RWPE2 (cell line): Measurements from ENCODE around the gene RHOJ.
"Not testable (repeated sequence)": the region's sequence is repeated elsewhere in the genome, so short reads cannot be mapped to it uniquely, and the experiment has no call there.

Experiments used
- ATAC-seq: fragments of 200-7000 bp; cut with Tn5 transposase; 3 replicates; pipeline ENCODE4 v1.9.1; 2021; ENCODE audit warnings: low read depth
- DNase-seq: peaks from one replicate; pipeline ENCODE4 v3.0.0-alpha.2; 2020; ENCODE audit warnings: low spot score
- H3K27ac ChIP-seq: fragments of 450-650 bp; 2 replicates; pipeline ENCODE4 v1.5.1; 2017; ENCODE audit warnings: mild to moderate bottlenecking; ENCODE audit not compliant: poor library complexity, severe bottlenecking
- H3K27me3 ChIP-seq: fragments of 250-450 bp; sonication (Bioruptor Pico); 2 replicates; pipeline ENCODE4 v1.5.1; 2021; ENCODE audit warnings: mild to moderate bottlenecking, moderate library complexity; ENCODE audit not compliant: insufficient read depth, poor library complexity, severe bottlenecking
- H3K36me3 ChIP-seq: fragments of 250-450 bp; sonication (Bioruptor Pico); 2 replicates; pipeline ENCODE4 v1.5.1; 2020; ENCODE audit warnings: low read depth, mild to moderate bottlenecking, moderate library complexity
- H3K4me1 ChIP-seq: fragments of 250-450 bp; sonication (Bioruptor Pico); 2 replicates; pipeline ENCODE4 v1.5.1; 2021; ENCODE audit warnings: mild to moderate bottlenecking, moderate library complexity; ENCODE audit not compliant: insufficient read depth, poor library complexity, severe bottlenecking
- H3K4me3 ChIP-seq: fragments of 250-450 bp; sonication (Bioruptor Pico); 2 replicates; pipeline ENCODE4 v1.5.1; 2021; ENCODE audit warnings: mild to moderate bottlenecking, moderate library complexity; ENCODE audit not compliant: severe bottlenecking
- H3K9me3 ChIP-seq: fragments of 250-450 bp; sonication (Bioruptor Pico); 2 replicates; pipeline ENCODE4 v1.5.1; 2021; ENCODE audit warnings: mild to moderate bottlenecking, moderate library complexity; ENCODE audit not compliant: severe bottlenecking
- CTCF ChIP-seq: fragments of 450-650 bp; IDR thresholded peaks from one replicate; pipeline ENCODE4 v1.5.1; 2017; ENCODE audit warnings: mild to moderate bottlenecking, moderate library complexity; ENCODE audit not compliant: poor library complexity, severe bottlenecking

Gene RHOJ

GRCh38 chr14:63299351-63300110, 95.3 kb downstream of the RHOJ start:
- H3K27ac ChIP-seq, result no peak overlapping the region
- H3K4me1 ChIP-seq, result no peaks in the 10 kb centered on the region
- H3K27me3 ChIP-seq, result peaks cover 3% of the 10 kb centered on the region
- no peaks in the 10 kb centered on the region for H3K9me3 ChIP-seq
- no peaks in the 10 kb centered on the region for H3K36me3 ChIP-seq
- no peak overlapping the region for H3K4me3 ChIP-seq
- no peak for ATAC-seq
- no peak for TF ChIP-seq CTCF
- no peak for DNase-seq

GRCh38 chr14:63300854-63301253, 96.6 kb downstream of the RHOJ start:
- H3K36me3 ChIP-seq, result no peaks in the 10 kb centered on the region
- H3K4me3 ChIP-seq, result no peak overlapping the region
- no peaks in the 10 kb centered on the region for H3K27me3 ChIP-seq
- no peaks in the 10 kb centered on the region for H3K4me1 ChIP-seq
- no peak for DNase-seq
- no peak for TF ChIP-seq CTCF
- H3K27ac ChIP-seq, result no peak overlapping the region
- H3K9me3 ChIP-seq, result no peaks in the 10 kb centered on the region
- no peak for ATAC-seq

- no peaks in the 10 kb centered on the region for H3K4me1 ChIP-seq
- H3K4me3 ChIP-seq, result no peak overlapping the region
- H3K27ac ChIP-seq, result no peak overlapping the region
- H3K9me3 ChIP-seq, result no peaks in the 10 kb centered on the region
- peaks cover 2% of the 10 kb centered on the region for H3K27me3 ChIP-seq
- ATAC-seq, result no peak
- no peaks in the 10 kb centered on the region for H3K36me3 ChIP-seq
- DNase-seq, result no peak
- TF ChIP-seq CTCF, result no peak
Observed at GRCh38 chr14:63301891-63302534, 97.8 kb downstream of the RHOJ start.

- not testable (repeated sequence) for H3K36me3 ChIP-seq, H3K9me3 ChIP-seq, H3K4me1 ChIP-seq, DNase-seq, H3K27me3 ChIP-seq, H3K4me3 ChIP-seq, ATAC-seq, H3K27ac ChIP-seq
Observed at GRCh38 chr14:63304429-63304828, 100.2 kb downstream of the RHOJ start.

- peak; percentile 88 for TF ChIP-seq CTCF
- Histone ChIP-seq H3K4me1 (no peaks in the 10 kb centered on the region), H3K4me3 (no peak overlapping the region), H3K36me3 (no peaks in the 10 kb centered on the region), H3K9me3 (no peaks in the 10 kb centered on the region), H3K27ac (no peak overlapping the region), H3K27me3 (peaks cover 2% of the 10 kb centered on the region)
- ATAC-seq, result peak; percentile 70
- no peak for DNase-seq
Observed at GRCh38 chr14:63308723-63309317, 104.6 kb downstream of the RHOJ start.
